Neural cell (in vitro differentiated cells): ENCODE data around the gene RAB27A. TPM values are rescaled to one million over a fixed set of nuclear protein-coding genes. Genes with fewer than 3 reads are reported as not detected.

Experiments used
- H2AFZ ChIP-seq: fragments of 200-600, 300-800 bp; sonication (generic), shearing (Covaris generic); 2 replicates; pipeline ENCODE4 v1.6.0; 2014; ENCODE audit warnings: low read depth, mild to moderate bottlenecking, antibody characterized with exemption, low read length, moderate library complexity
- H3F3A ChIP-seq: fragments of 200-600 bp; shearing (Covaris generic); 2 replicates; pipeline ENCODE4 v1.6.1; 2016; ENCODE audit warnings: mild to moderate bottlenecking, moderate library complexity, mixed read lengths, antibody characterized with exemption, low read length; ENCODE audit not compliant: insufficient read depth, poor library complexity, severe bottlenecking
- H3K27ac ChIP-seq: fragments of 200-600, 300-800 bp; sonication (generic), shearing (Covaris generic); 2 replicates; pipeline ENCODE4 v1.5.1; 2014; ENCODE audit warnings: mild to moderate bottlenecking, low read length, moderate library complexity
- H3K27me3 ChIP-seq: fragments of 300-800, 200-600 bp; sonication (generic), shearing (Covaris generic); 2 replicates; pipeline ENCODE4 v1.6.0; 2014; ENCODE audit warnings: mild to moderate bottlenecking, low read depth, low read length, moderate library complexity; ENCODE audit not compliant: insufficient read depth
- H3K36me3 ChIP-seq: fragments of 300-800, 200-600 bp; sonication (generic), shearing (Covaris generic); 2 replicates; pipeline ENCODE4 v1.5.1; 2014; ENCODE audit warnings: mild to moderate bottlenecking, antibody characterized with exemption, low read length, moderate library complexity; ENCODE audit not compliant: insufficient read depth
- H3K4me2 ChIP-seq: fragments of 300-800, 200-600 bp; sonication (generic), shearing (Covaris generic); 2 replicates; pipeline ENCODE4 v1.6.0; 2014; ENCODE audit warnings: mild to moderate bottlenecking, low read length
- H3K4me3 ChIP-seq: fragments of 300-800, 200-600 bp; sonication (generic), shearing (Covaris generic); 2 replicates; pipeline ENCODE4 v1.5.1; 2014; ENCODE audit warnings: mild to moderate bottlenecking, low read length, moderate library complexity
- H3K79me2 ChIP-seq: fragments of 200-600 bp; shearing (Covaris generic); replicated peaks from 2 replicates; pipeline ENCODE4 v1.6.0; 2014; ENCODE audit warnings: mild to moderate bottlenecking, low read length, moderate library complexity; ENCODE audit not compliant: insufficient read depth
- H3K9ac ChIP-seq: fragments of 300-800, 200-600 bp; sonication (generic), shearing (Covaris generic); 2 replicates; pipeline ENCODE4 v1.6.1; 2016; ENCODE audit warnings: mild to moderate bottlenecking, low read length, mixed read lengths
- H3K9me2 ChIP-seq: fragments of 200-600 bp; shearing (Covaris generic); 2 replicates; pipeline ENCODE4 v1.6.1; 2016; ENCODE audit warnings: mild to moderate bottlenecking, low read length, mixed read lengths; ENCODE audit not compliant: insufficient read depth
- H3K9me3 ChIP-seq: fragments of 200-600, 300-800 bp; sonication (generic), shearing (Covaris generic); 2 replicates; pipeline ENCODE4 v1.6.1; 2016; ENCODE audit warnings: mild to moderate bottlenecking, mixed run types, low read length, moderate library complexity, mixed read lengths
- H4K20me1 ChIP-seq: fragments of 200-600 bp; shearing (Covaris generic); 2 replicates; pipeline ENCODE4 v1.6.1; 2016; ENCODE audit warnings: mild to moderate bottlenecking, mixed run types; ENCODE audit not compliant: insufficient read depth
- EP300 ChIP-seq: fragments of 450-650 bp; conservative IDR thresholded peaks from 2 replicates; pipeline ENCODE4 v1.6.1; 2014; ENCODE audit warnings: antibody characterized with exemption, mild to moderate bottlenecking, moderate library complexity; ENCODE audit not compliant: poor library complexity, severe bottlenecking
- EZH2 ChIP-seq: fragments of 200-600, 300-800 bp; shearing (Covaris generic), sonication (generic); IDR thresholded peaks from 2 replicates; pipeline ENCODE4 v1.6.1; 2014; ENCODE audit warnings: antibody characterized with exemption, low read length, borderline replicate concordance, mild to moderate bottlenecking; ENCODE audit not compliant: insufficient read depth, poor library complexity, severe bottlenecking
- MXI1 ChIP-seq: fragments of 450-650 bp; conservative IDR thresholded peaks from 2 replicates; pipeline ENCODE4 v1.6.1; 2014; ENCODE audit warnings: antibody characterized with exemption, mild to moderate bottlenecking; ENCODE audit not compliant: poor library complexity, severe bottlenecking
- POLR2AphosphoS5 ChIP-seq: IDR thresholded peaks from 2 replicates; pipeline ENCODE4 v1.6.1; 2012
- RAD21 ChIP-seq: fragments of 450-650 bp; conservative IDR thresholded peaks from 2 replicates; pipeline ENCODE4 v1.6.1; 2014; ENCODE audit warnings: antibody characterized with exemption, mild to moderate bottlenecking, moderate library complexity
- SMC3 ChIP-seq: fragments of 450-650 bp; conservative IDR thresholded peaks from 2 replicates; pipeline ENCODE4 v1.6.1; 2014; ENCODE audit warnings: antibody characterized with exemption, mild to moderate bottlenecking, moderate library complexity; ENCODE audit not compliant: poor library complexity
- TAF1 ChIP-seq: IDR thresholded peaks from 2 replicates; pipeline ENCODE4 v1.6.1; 2012; ENCODE audit warnings: low read depth
- polyA plus RNA-seq: library from polyadenylated mRNA; depleted of rRNA; stranded (reverse); fragments of >200 nt; gene quantifications from 2 replicates; pipeline ENCODE4 v1.2.3, GENCODE V29; 2014
- TF ChIP-seq, protein P1 (sequence below): IDR thresholded peaks from 2 replicates; pipeline ENCODE4 v1.6.1; 2012; ENCODE audit warnings: borderline replicate concordance
- TF ChIP-seq, protein P2 (sequence below): fragments of 450-650 bp; IDR thresholded peaks from 2 replicates; pipeline ENCODE4 v1.5.1; 2014; ENCODE audit warnings: antibody characterized with exemption, mild to moderate bottlenecking, moderate library complexity; ENCODE audit not compliant: poor library complexity, severe bottlenecking

Gene RAB27A
- polyA plus RNA-seq, 1 donor from 2014 or later, result 3.7 TPM

DNA sequence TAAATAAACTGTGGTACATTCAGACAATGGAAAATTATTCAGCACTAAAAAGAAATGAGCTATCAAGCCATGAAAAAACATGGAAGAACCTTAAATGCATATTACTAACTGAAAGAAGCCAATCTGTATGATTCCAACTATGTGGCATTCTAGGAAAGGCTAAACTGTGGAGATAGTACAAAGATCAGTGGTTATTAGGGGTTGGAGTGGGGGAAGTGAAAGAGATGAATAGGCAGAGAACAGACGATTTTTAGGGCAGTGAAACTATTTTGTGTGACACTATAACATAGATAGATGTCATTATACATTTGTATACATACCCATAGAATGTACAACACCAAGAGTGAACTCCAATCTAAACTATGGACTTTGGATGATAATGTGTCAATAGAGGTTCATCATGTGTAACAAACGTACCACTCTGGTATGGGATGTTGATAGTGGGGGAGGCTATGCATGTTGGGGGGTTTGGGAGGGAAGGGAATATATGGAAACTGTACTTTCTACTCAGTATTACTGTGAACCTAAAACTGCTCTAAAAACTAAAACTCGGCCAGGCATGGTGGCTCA is 29.0 kb downstream of the RAB27A start:
- no peaks in the 10 kb centered on the region for H3K79me2 ChIP-seq
- H3K36me3 ChIP-seq, result no peaks in the 10 kb centered on the region
- H3F3A ChIP-seq, result no peaks in the 10 kb centered on the region
- no peaks in the 10 kb centered on the region for H3K9me3 ChIP-seq
- H4K20me1 ChIP-seq, result no peaks in the 10 kb centered on the region
- H3K9ac ChIP-seq, result no peak overlapping the region
- TF ChIP-seq TAF1 (no peak), RAD21 (no peak)
- TF ChIP-seq, protein P1, sequence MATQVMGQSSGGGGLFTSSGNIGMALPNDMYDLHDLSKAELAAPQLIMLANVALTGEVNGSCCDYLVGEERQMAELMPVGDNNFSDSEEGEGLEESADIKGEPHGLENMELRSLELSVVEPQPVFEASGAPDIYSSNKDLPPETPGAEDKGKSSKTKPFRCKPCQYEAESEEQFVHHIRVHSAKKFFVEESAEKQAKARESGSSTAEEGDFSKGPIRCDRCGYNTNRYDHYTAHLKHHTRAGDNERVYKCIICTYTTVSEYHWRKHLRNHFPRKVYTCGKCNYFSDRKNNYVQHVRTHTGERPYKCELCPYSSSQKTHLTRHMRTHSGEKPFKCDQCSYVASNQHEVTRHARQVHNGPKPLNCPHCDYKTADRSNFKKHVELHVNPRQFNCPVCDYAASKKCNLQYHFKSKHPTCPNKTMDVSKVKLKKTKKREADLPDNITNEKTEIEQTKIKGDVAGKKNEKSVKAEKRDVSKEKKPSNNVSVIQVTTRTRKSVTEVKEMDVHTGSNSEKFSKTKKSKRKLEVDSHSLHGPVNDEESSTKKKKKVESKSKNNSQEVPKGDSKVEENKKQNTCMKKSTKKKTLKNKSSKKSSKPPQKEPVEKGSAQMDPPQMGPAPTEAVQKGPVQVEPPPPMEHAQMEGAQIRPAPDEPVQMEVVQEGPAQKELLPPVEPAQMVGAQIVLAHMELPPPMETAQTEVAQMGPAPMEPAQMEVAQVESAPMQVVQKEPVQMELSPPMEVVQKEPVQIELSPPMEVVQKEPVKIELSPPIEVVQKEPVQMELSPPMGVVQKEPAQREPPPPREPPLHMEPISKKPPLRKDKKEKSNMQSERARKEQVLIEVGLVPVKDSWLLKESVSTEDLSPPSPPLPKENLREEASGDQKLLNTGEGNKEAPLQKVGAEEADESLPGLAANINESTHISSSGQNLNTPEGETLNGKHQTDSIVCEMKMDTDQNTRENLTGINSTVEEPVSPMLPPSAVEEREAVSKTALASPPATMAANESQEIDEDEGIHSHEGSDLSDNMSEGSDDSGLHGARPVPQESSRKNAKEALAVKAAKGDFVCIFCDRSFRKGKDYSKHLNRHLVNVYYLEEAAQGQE, result no peak
- no peak overlapping the region for H3K4me2 ChIP-seq
- no peak overlapping the region for H3K4me3 ChIP-seq
- no peaks in the 10 kb centered on the region for H3K9me2 ChIP-seq
- no peak overlapping the region for H3K27ac ChIP-seq
- H3K27me3 ChIP-seq, result no peaks in the 10 kb centered on the region
- no peak overlapping the region for H2AFZ ChIP-seq

DNA sequence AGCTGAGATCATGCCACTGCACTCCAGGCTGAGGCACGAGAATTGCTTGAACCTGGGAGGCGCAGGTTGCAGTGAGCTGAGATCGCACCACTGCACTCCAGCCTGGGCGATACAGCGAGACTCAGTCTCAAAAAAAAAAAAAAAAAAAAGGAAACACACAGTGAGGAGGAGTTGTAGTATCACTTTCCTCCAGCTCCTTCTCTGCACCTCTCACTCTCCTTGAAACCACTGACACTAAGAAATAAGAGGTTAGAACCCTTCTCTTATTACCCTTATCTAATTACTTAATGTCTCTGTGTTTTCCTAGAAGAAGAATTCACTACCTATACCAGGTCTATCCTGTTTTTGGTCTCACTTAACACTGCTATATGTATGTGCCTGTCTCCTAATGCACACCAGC is 31.7 kb downstream of the RAB27A start:
- H3K9me2 ChIP-seq, result no peaks in the 10 kb centered on the region
- no peaks in the 10 kb centered on the region for H3K9me3 ChIP-seq
- no peaks in the 10 kb centered on the region for H3K27me3 ChIP-seq
- H3K4me2 ChIP-seq, result no peak overlapping the region
- H2AFZ ChIP-seq, result no peak overlapping the region
- no peak overlapping the region for H3K27ac ChIP-seq
- H3K4me3 ChIP-seq, result no peak overlapping the region
- no peaks in the 10 kb centered on the region for H3K36me3 ChIP-seq
- no peaks in the 10 kb centered on the region for H4K20me1 ChIP-seq
- no peak for TF ChIP-seq TAF1
- TF ChIP-seq MXI1, result no peak
- TF ChIP-seq SMC3, result no peak
- no peak for TF ChIP-seq RAD21
- no peak for TF ChIP-seq POLR2AphosphoS5
- no peak for TF ChIP-seq EP300
- TF ChIP-seq, protein P1, result no peak
- TF ChIP-seq EZH2, result no peak
- TF ChIP-seq, protein P2, sequence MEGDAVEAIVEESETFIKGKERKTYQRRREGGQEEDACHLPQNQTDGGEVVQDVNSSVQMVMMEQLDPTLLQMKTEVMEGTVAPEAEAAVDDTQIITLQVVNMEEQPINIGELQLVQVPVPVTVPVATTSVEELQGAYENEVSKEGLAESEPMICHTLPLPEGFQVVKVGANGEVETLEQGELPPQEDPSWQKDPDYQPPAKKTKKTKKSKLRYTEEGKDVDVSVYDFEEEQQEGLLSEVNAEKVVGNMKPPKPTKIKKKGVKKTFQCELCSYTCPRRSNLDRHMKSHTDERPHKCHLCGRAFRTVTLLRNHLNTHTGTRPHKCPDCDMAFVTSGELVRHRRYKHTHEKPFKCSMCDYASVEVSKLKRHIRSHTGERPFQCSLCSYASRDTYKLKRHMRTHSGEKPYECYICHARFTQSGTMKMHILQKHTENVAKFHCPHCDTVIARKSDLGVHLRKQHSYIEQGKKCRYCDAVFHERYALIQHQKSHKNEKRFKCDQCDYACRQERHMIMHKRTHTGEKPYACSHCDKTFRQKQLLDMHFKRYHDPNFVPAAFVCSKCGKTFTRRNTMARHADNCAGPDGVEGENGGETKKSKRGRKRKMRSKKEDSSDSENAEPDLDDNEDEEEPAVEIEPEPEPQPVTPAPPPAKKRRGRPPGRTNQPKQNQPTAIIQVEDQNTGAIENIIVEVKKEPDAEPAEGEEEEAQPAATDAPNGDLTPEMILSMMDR, result no peak
- no peaks in the 10 kb centered on the region for H3F3A ChIP-seq
- H3K79me2 ChIP-seq, result no peaks in the 10 kb centered on the region
- no peak overlapping the region for H3K9ac ChIP-seq
